Measurements from ENCODE around the gene DOHH. TPM values are rescaled to one million over a fixed set of nuclear protein-coding genes. Genes with fewer than 3 reads are reported as not detected.

Gene DOHH
- total and polyA plus RNA-seq, 9 of the 15 experiments (the other 6 are each of a cell fraction or from before 2014, with no cell fraction given) = 0.14 to 47.2 (median 5.1) TPM

- H2AFZ ChIP-seq (ENCODE audit: low read depth, low read length) = no peak overlapping the region
- H3K27me3 ChIP-seq (ENCODE audit: control insufficient read depth in 2 of 2, insufficient read depth in 2 of 2, low read length in 2 of 2) = no peaks in the 10 kb centered on the region
- FAIRE-seq (no peak), DNase-seq (ENCODE audit: extremely low read depth in 1 of 4, low spot score in 3 of 4) (no peak), ATAC-seq (no peak)
- in situ Hi-C loops (cut with MboI) = no loop called here
- H3K4me3 ChIP-seq = no peak overlapping the region
- H3K9me3 ChIP-seq (replicated peaks; ENCODE audit: control insufficient read depth, insufficient read depth, low read depth, low read length) = no peaks in the 10 kb centered on the region
- no TSS peak for BruUV-seq (replicated peaks)
- peaks cover 20% of the 10 kb centered on the region; the same call in 1 of the 3 replicates for H3K36me3 ChIP-seq (ENCODE audit: control insufficient read depth, insufficient read depth, low read length)
- CTCF ChIA-PET (ENCODE audit: low intra/inter-chr PET ratio) = no interaction called here
- H3K4me1 ChIP-seq (replicated peaks in 1 of 2; ENCODE audit: control insufficient read depth in 2 of 2, insufficient read depth in 2 of 2, low read length in 2 of 2) = peaks cover 19 to 76% of the 10 kb centered on the region in 2 experiments
- WGBS (ENCODE audit: insufficient coverage, low coverage, missing lambda C conversion rate) = 59% methylated on average over 2 of the region's 2 CpGs
- H4K20me1 ChIP-seq (replicated peaks; ENCODE audit: control insufficient read depth, insufficient read depth, low read length) = peaks cover 31% of the 10 kb centered on the region
- no peak overlapping the region for H3K27ac ChIP-seq (ENCODE audit: extremely low read depth, low read depth, low read length)
- H3K79me2 ChIP-seq (ENCODE audit: control insufficient read depth, insufficient read depth, low read length) = peaks cover 76% of the 10 kb centered on the region
- POLR2A ChIA-PET = interaction anchor here (0.6 to 1.7 kb wide), 5 partner anchors 8 to 95 kb away, joined by 3 to 9 read pairs (median 3); partner anchors contain the start of gene DOHH
- H3K9me1 ChIP-seq (ENCODE audit: control insufficient read depth, insufficient read depth, low read length) = peaks cover 4% of the 10 kb centered on the region
- no peak overlapping the region for H3K4me2 ChIP-seq (ENCODE audit: insufficient read depth, low read length)
- intact Hi-C loops (cut with micrococcal nuclease) = no loop called here
- H3K9ac ChIP-seq (ENCODE audit: insufficient read depth in 1 of 2, low read depth in 2 of 2, low read length in 2 of 2) = no peak overlapping the region
- TF ChIP-seq SMARCA5 (IDR thresholded peaks at IDR 0.05) (no peak), ZNF121 (CRISPR knock-in tag; conservative IDR thresholded peaks at IDR 0.05) (peak; percentile 68), HNRNPLL (IDR thresholded peaks at IDR 0.05; ENCODE audit: low read depth, low read length, poor library complexity, severe bottlenecking) (no peak), HEY1 (CRISPR knock-in tag; IDR thresholded peaks at IDR 0.05; ENCODE audit: borderline replicate concordance) (no peak), ZNF124 (CRISPR knock-in tag; IDR thresholded peaks at IDR 0.05) (no peak), SIRT6 (IDR thresholded peaks at IDR 0.05; ENCODE audit: low read depth, low read length) (no peak), BACH1 (tag; IDR thresholded peaks at IDR 0.05) (no peak), SLC30A9 (CRISPR knock-in tag; IDR thresholded peaks at IDR 0.05) (no peak), SMC3 (conservative IDR thresholded peaks at IDR 0.05; ENCODE audit: insufficient read depth, low read depth, low read length) (no peak), TRIM25 (IDR thresholded peaks at IDR 0.05; ENCODE audit: borderline replicate concordance) (no peak), PRPF4 (IDR thresholded peaks at IDR 0.05; ENCODE audit: insufficient read depth, low read depth, low read length, poor library complexity, severe bottlenecking) (no peak), ZFPM2 (CRISPR knock-in tag; IDR thresholded peaks at IDR 0.05) (no peak), HIVEP1 (CRISPR knock-in tag; IDR thresholded peaks at IDR 0.05) (no peak), CTBP1 (IDR thresholded peaks at IDR 0.05; ENCODE audit: borderline replicate concordance) (no peak), ZC3H11A (IDR thresholded peaks at IDR 0.05; ENCODE audit: low read depth, low read length) (no peak)
- TF ChIP-seq, protein P1, sequence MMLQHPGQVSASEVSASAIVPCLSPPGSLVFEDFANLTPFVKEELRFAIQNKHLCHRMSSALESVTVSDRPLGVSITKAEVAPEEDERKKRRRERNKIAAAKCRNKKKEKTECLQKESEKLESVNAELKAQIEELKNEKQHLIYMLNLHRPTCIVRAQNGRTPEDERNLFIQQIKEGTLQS (IDR thresholded peaks at IDR 0.05) = peak; percentile 73
- TF ChIP-seq, protein P1 (CRISPR knock-in tag; conservative IDR thresholded peaks at IDR 0.05) = no peak
- TF ChIP-seq, protein P2, sequence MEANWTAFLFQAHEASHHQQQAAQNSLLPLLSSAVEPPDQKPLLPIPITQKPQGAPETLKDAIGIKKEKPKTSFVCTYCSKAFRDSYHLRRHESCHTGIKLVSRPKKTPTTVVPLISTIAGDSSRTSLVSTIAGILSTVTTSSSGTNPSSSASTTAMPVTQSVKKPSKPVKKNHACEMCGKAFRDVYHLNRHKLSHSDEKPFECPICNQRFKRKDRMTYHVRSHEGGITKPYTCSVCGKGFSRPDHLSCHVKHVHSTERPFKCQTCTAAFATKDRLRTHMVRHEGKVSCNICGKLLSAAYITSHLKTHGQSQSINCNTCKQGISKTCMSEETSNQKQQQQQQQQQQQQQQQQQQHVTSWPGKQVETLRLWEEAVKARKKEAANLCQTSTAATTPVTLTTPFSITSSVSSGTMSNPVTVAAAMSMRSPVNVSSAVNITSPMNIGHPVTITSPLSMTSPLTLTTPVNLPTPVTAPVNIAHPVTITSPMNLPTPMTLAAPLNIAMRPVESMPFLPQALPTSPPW (CRISPR knock-in tag; IDR thresholded peaks at IDR 0.05) = no peak
- TF ChIP-seq, protein P3, sequence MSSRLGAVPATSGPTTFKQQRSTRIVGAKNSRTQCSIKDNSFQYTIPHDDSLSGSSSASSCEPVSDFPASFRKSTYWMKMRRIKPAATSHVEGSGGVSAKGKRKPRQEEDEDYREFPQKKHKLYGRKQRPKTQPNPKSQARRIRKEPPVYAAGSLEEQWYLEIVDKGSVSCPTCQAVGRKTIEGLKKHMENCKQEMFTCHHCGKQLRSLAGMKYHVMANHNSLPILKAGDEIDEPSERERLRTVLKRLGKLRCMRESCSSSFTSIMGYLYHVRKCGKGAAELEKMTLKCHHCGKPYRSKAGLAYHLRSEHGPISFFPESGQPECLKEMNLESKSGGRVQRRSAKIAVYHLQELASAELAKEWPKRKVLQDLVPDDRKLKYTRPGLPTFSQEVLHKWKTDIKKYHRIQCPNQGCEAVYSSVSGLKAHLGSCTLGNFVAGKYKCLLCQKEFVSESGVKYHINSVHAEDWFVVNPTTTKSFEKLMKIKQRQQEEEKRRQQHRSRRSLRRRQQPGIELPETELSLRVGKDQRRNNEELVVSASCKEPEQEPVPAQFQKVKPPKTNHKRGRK (tag; IDR thresholded peaks at IDR 0.05) = no peak
These were observed 17.2 kb upstream of the DOHH start for GRCh38 chr19:3517638-3518037.
